GM12878 (cell line): Measurements from ENCODE around the gene SYMPK. TPM values are rescaled to one million over a fixed set of nuclear protein-coding genes. Genes with fewer than 3 reads are reported as not detected.

Experiments
- ATAC-seq: fragments of 200-7000 bp; cut with Tn5 transposase; 3 replicates; pipeline ENCODE4 v1.9.1; 2020; ENCODE audit warnings: mild to moderate bottlenecking, moderate library complexity
- BruUV-seq: library from RNA; stranded (reverse); fragments of 400-500 nt; replicated peaks from 2 replicates; lab custom pipeline; 2021; lab: Mats Ljungman, UMichigan
- CTCF ChIA-PET: fragments of 300-600 bp; sonication (Branson Sonifier 250); formaldehyde crosslinking; extraction: SDS; loops from one replicate; lab custom pipeline; 2021; ENCODE audit warnings: inconsistent platforms; lab: Yijun Ruan, JAX
- POLR2A ChIA-PET: fragments of 350-600 bp; formaldehyde crosslinking; extraction: SDS; loops from one replicate; lab custom pipeline; 2021; ENCODE audit warnings: inconsistent platforms; lab: Charles Lee
- RAD21 ChIA-PET: fragments of 300-600 bp; sonication (Branson Sonifier 250); formaldehyde crosslinking; loops from one replicate; lab custom pipeline; 2023; ENCODE audit warnings: antibody characterized with exemption; ENCODE audit not compliant: unreplicated experiment; lab: Charles Lee
- SMC1A ChIA-PET: fragments of 300-600 bp; sonication (Branson Sonifier 250); formaldehyde crosslinking; loops from one replicate; lab custom pipeline; 2023; ENCODE audit not compliant: unreplicated experiment, uncharacterized antibody; lab: Charles Lee
- DNase-seq: peaks from one replicate; pipeline ENCODE4 v3.0.0-alpha.2; 2011; ENCODE audit warnings: low read depth, low spot score
- FAIRE-seq: peaks from 3 replicates; lab custom pipeline; 2011; peaks lifted over from hg19 to GRCh38; lab: Jason Lieb, UNC
- H2AFZ ChIP-seq: 2 replicates; pipeline ENCODE4 v1.6.0; 2011; ENCODE audit warnings: low read depth, low read length, control low read depth; ENCODE audit not compliant: control insufficient read depth
- H3K27ac ChIP-seq: 2 replicates; pipeline ENCODE4 v1.5.1; 2011; ENCODE audit warnings: control low read depth; ENCODE audit not compliant: control insufficient read depth, insufficient read depth
- H3K27me3 ChIP-seq, 2 experiments: replicated peaks in 1 of 2; 2 replicates each; pipeline versions ENCODE4 v1.6.0 to v1.6.1; 2011; ENCODE audit warnings: low read length in 1 of 2; ENCODE audit not compliant: control insufficient read depth in 2 of 2, insufficient read depth in 2 of 2
- H3K36me3 ChIP-seq, 2 experiments: 2 replicates each; pipeline ENCODE4 v1.5.1; 2011; ENCODE audit warnings: low read length in 1 of 2; ENCODE audit not compliant: control insufficient read depth in 2 of 2, insufficient read depth in 2 of 2
- H3K4me1 ChIP-seq: 2 replicates; pipeline ENCODE4 v1.6.1; 2011; ENCODE audit warnings: mild to moderate bottlenecking, low read length, moderate library complexity, mixed read lengths; ENCODE audit not compliant: control insufficient read depth, insufficient read depth
- H3K4me2 ChIP-seq: 2 replicates; pipeline ENCODE4 v1.6.0; 2011; ENCODE audit warnings: control low read depth; ENCODE audit not compliant: control insufficient read depth, insufficient read depth
- H3K4me3 ChIP-seq: fragments of 200-600 bp; sonication (generic); 2 replicates; pipeline ENCODE4 v1.5.1; 2016
- H3K79me2 ChIP-seq: 2 replicates; pipeline ENCODE4 v1.6.0; 2011; ENCODE audit warnings: low read length; ENCODE audit not compliant: control insufficient read depth, insufficient read depth
- H3K9ac ChIP-seq: 2 replicates; pipeline ENCODE4 v1.8.0; 2011; ENCODE audit warnings: low read length, control low read depth, mixed read lengths; ENCODE audit not compliant: control insufficient read depth, insufficient read depth
- H3K9me3 ChIP-seq: replicated peaks from 3 replicates; pipeline ENCODE4 v1.5.1; 2011; ENCODE audit warnings: mild to moderate bottlenecking, low read length; ENCODE audit not compliant: control insufficient read depth, insufficient read depth
- H4K20me1 ChIP-seq: 2 replicates; pipeline ENCODE4 v1.6.0; 2011; ENCODE audit not compliant: control insufficient read depth, insufficient read depth
- CEBPZ ChIP-seq: fragments of 150-350 bp; IDR thresholded peaks from 2 replicates; pipeline ENCODE4 v1.6.1; 2016; ENCODE audit warnings: low read depth, low read length
- CHD4 ChIP-seq: fragments of 200-600 bp; sonication (generic); IDR thresholded peaks from 2 replicates; pipeline ENCODE4 v1.6.1; 2016; ENCODE audit warnings: mild to moderate bottlenecking
- CUX1 ChIP-seq: IDR thresholded peaks from 2 replicates; pipeline ENCODE4 v1.6.1; 2012; ENCODE audit warnings: improper control_type of control experiment, low read depth, low read length; ENCODE audit not compliant: insufficient replicate concordance
- GATAD2B ChIP-seq: fragments of 450-650 bp; conservative IDR thresholded peaks from 2 replicates; pipeline ENCODE4 v1.6.1; 2017; ENCODE audit warnings: low read depth, mild to moderate bottlenecking, moderate library complexity
- MEF2B ChIP-seq: fragments of 450-650 bp; IDR thresholded peaks from 2 replicates; pipeline ENCODE4 v1.6.1; 2018; ENCODE audit warnings: mild to moderate bottlenecking, moderate library complexity; ENCODE audit not compliant: partially characterized antibody, poor library complexity, severe bottlenecking
- MTA2 ChIP-seq: fragments of 450-650 bp; IDR thresholded peaks from 2 replicates; pipeline ENCODE4 v1.6.1; 2016; ENCODE audit warnings: low read depth, mild to moderate bottlenecking, moderate library complexity
- NBN ChIP-seq: fragments of 450-650 bp; IDR thresholded peaks from 2 replicates; pipeline ENCODE4 v1.6.1; 2016
- POLR2AphosphoS2 ChIP-seq: IDR thresholded peaks from 2 replicates; pipeline ENCODE4 v1.6.1; 2011; ENCODE audit warnings: low read depth, mild to moderate bottlenecking, low read length, improper control_type of control experiment, moderate library complexity
- SKIL ChIP-seq: fragments of 450-650 bp; IDR thresholded peaks from 2 replicates; pipeline ENCODE4 v1.6.1; 2017; ENCODE audit warnings: mild to moderate bottlenecking, low read depth, inconsistent platforms; ENCODE audit not compliant: poor library complexity, severe bottlenecking
- ZBTB11 ChIP-seq: fragments of 450-650 bp; formaldehyde crosslinking; IDR thresholded peaks from 2 replicates; pipeline ENCODE4 v1.5.0; 2022; ENCODE audit warnings: mild to moderate bottlenecking, missing genetic modification characterization
- WGBS: methylation state at CpG from one replicate; pipeline ENCODE4 v1.1.6; 2016; ENCODE audit warnings: low lambda C conversion rate; ENCODE audit not compliant: insufficient replicate concordance, insufficient coverage; ENCODE audit errors: missing lambda C conversion rate; 5-methylcytosine and 5-hydroxymethylcytosine counted together
- in situ Hi-C: fragments of 300-500 bp; cut with MboI; formaldehyde crosslinking; loops from 9 replicates; pipeline ENCODE4 v1.14.3; 2018; ENCODE audit warnings: mixed read lengths
- intact Hi-C: fragments of 100-400 bp; cut with micrococcal nuclease; formaldehyde crosslinking; loops from one replicate; pipeline ENCODE4 v1.14.2; 2022; ENCODE audit not compliant: unreplicated experiment
- polyA plus RNA-seq, 11 experiments: library from polyadenylated mRNA; depleted of rRNA in 4 of 11; unstranded in 6 of 11; stranded (reverse) in 5 of 11; fragments of >200 nt; fragmentation: Nextera tagmentation in 4 of 11; fragmentation: Illumina TruSeq in 1 of 11; extraction: Ambion mirVana in 4 of 11; extraction: Trizol in 1 of 11; gene quantifications; 1 replicate in 1 of 11; 2 replicates in 10 of 11; pipeline versions ENCODE4 v1.2.1 to v1.2.3, GENCODE V29; 2011 to 2016; ENCODE audit warnings: inconsistent platforms in 2 of 11, missing spikeins in 2 of 11, low read depth in 1 of 11
- total RNA-seq, 4 experiments: library from RNA; depleted of rRNA in 3 of 4; stranded (reverse); fragments of >200 nt in 3 of 4; fragmentation: Illumina TruSeq in 1 of 4; extraction: Trizol in 1 of 4; gene quantifications; 2 replicates each; pipeline versions ENCODE4 v1.2.1 to v1.2.3, GENCODE V29; 2013 to 2021

SYMPK gene
- total and polyA plus RNA-seq, 10 of the 15 experiments (the other 5 are each of a cell fraction or from before 2014, with no cell fraction given): 0.49 to 109 (median 42.5) TPM

- Histone ChIP-seq H3K4me3 (no peak overlapping the region), H2AFZ (no peak overlapping the region), H3K36me3 (no peaks in the 10 kb centered on the region), H3K27ac (no peak overlapping the region), H3K9me3 (no peaks in the 10 kb centered on the region), H3K9ac (no peak overlapping the region), H4K20me1 (no peaks in the 10 kb centered on the region), H3K27me3 (no peaks in the 10 kb centered on the region), H3K79me2 (no peaks in the 10 kb centered on the region), H3K4me1 (no peaks in the 10 kb centered on the region), H3K4me2 (no peak overlapping the region)
- FAIRE-seq (no peak), DNase-seq (no peak), ATAC-seq (no peak)
- ChIA-PET CTCF (no interaction called here), POLR2A (no interaction called here), RAD21 (no interaction called here), SMC1A (no interaction called here)
- in situ Hi-C loops: no loop called here
- 41% methylated on average over 7 of the region's 8 CpGs for whole genome bisulfite sequencing
- BruUV-seq: no TSS peak
- intact Hi-C loops: no loop called here
- TF ChIP-seq CEBPZ (no peak), GATAD2B (no peak), NBN (no peak), POLR2AphosphoS2 (no peak), CHD4 (no peak), MEF2B (no peak), CUX1 (no peak), MTA2 (no peak), ZBTB11 (CRISPR knock-in tag) (no peak), SKIL (no peak)
These were observed 48.3 kb upstream of the SYMPK start for GRCh38 chr19:45911291-45911690.
